BJ (cell line): Measurements from ENCODE around the gene PRDM10. TPM values are rescaled to one million over a fixed set of nuclear protein-coding genes. Genes with fewer than 3 reads are reported as not detected.

Experiments
- CTCF ChIA-PET: fragments of 350-600 bp; formaldehyde crosslinking; extraction: SDS; loops from one replicate; lab custom pipeline; 2021; ENCODE audit warnings: antibody characterized with exemption, inconsistent platforms; lab: Yijun Ruan, JAX
- POLR2A ChIA-PET: fragments of 300-600 bp; sonication (Branson Sonifier 250); formaldehyde crosslinking; extraction: SDS; loops from one replicate; lab custom pipeline; 2021; ENCODE audit warnings: antibody characterized with exemption; lab: Charles Lee
- DNase-seq: peaks from one replicate; pipeline ENCODE4 v3.0.0-alpha.2; 2011; ENCODE audit warnings: low read depth
- H3K27me3 ChIP-seq: 2 replicates; pipeline ENCODE4 v1.6.0; 2011; ENCODE audit warnings: low read length; ENCODE audit not compliant: control insufficient read depth, insufficient read depth
- H3K36me3 ChIP-seq: 2 replicates; pipeline ENCODE4 v1.5.1; 2011; ENCODE audit warnings: low read length; ENCODE audit not compliant: control insufficient read depth, insufficient read depth
- H3K4me3 ChIP-seq: 2 replicates; pipeline ENCODE4 v1.5.1; 2011; ENCODE audit warnings: low read depth, mild to moderate bottlenecking, control low read depth, low read length
- polyA plus RNA-seq: library from polyadenylated mRNA; depleted of rRNA; stranded (reverse); fragments of >200 nt; gene quantifications from 2 replicates; pipeline ENCODE4 v1.2.3, GENCODE V29; 2011
- TF ChIP-seq, protein P1 (sequence below): IDR thresholded peaks from 2 replicates; pipeline ENCODE4 v1.5.1; 2011; ENCODE audit warnings: low read depth, mild to moderate bottlenecking, control low read depth, inconsistent platforms, low read length, moderate library complexity; ENCODE audit not compliant: insufficient read depth

Gene PRDM10
- polyA plus RNA-seq, 1 experiment = 5.5 TPM

DNA sequence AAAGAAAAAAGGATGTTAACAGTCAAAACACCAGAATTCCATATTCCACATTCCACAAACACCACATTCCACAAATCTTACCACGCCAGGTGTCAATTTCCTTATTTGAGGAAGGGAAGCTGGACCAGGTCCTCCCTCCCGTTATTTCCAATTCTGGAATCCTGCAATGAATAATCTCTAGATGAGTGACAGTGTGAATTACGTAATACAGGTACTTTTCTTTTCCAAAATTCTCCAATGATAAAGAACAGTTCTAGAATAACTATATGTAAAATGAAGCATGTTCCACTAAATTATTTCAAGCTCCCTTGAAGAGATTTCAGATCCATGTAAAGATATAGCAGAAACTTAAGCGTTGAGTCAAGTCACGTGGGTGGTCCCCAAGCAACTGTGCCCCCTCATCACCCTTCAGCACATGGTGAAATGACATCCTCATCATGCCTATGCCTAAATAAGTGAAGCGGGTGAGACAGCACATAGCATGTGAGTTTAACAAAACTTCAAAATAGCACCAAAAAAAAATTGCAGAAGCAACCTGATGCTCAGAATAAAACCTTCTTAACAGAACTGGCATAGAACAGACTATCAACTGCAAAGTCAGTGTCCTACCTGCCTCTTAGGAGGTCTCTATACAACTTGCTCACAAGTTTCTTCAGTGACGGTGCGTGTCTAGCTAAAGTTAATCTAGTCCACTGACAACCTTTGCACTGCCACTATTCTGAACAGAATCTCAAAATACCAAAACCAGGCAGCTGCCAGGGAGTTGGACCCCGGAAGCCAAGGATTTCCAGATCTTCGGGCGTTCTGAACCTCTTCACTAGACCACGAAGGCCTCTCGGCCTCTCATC lies 108.1 kb downstream of the PRDM10 start:
- TF ChIP-seq, protein P1, sequence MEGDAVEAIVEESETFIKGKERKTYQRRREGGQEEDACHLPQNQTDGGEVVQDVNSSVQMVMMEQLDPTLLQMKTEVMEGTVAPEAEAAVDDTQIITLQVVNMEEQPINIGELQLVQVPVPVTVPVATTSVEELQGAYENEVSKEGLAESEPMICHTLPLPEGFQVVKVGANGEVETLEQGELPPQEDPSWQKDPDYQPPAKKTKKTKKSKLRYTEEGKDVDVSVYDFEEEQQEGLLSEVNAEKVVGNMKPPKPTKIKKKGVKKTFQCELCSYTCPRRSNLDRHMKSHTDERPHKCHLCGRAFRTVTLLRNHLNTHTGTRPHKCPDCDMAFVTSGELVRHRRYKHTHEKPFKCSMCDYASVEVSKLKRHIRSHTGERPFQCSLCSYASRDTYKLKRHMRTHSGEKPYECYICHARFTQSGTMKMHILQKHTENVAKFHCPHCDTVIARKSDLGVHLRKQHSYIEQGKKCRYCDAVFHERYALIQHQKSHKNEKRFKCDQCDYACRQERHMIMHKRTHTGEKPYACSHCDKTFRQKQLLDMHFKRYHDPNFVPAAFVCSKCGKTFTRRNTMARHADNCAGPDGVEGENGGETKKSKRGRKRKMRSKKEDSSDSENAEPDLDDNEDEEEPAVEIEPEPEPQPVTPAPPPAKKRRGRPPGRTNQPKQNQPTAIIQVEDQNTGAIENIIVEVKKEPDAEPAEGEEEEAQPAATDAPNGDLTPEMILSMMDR = no peak
- H3K36me3 ChIP-seq = peaks cover 3% of the 10 kb centered on the region; the same call in 1 of the 2 replicates
- no peak for DNase-seq
- ChIA-PET CTCF (interaction anchor here (0.7 to 1.5 kb wide), 4 partner anchors 13 to 238 kb away, joined by 3 to 5 read pairs (median 3); no protein-coding TSS in a partner anchor), POLR2A (no interaction called here)
- no peaks in the 10 kb centered on the region for H3K27me3 ChIP-seq
- peak overlapping the region; percentile 98 for H3K4me3 ChIP-seq

DNA sequence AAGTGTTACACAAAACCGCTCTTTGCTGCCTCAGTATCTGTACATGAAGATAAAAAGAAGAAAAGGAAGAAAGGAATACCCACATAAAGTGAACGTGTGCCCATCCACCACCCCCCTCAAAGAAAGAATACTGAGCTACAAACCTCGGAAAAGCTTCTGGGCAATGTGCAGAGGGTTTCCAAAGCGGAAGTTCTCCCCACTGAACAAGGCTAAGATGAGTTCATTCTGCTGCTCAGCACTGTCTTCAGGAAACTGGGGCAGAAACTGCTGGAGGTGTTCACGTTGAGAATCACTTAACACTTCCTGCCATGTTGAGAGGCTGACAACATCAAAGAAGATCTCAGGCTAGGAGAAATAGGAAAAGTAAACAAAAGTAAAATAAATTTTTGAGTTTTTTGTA lies 114.2 kb downstream of the PRDM10 start:
- peaks cover 17% of the 10 kb centered on the region for H3K36me3 ChIP-seq
- TF ChIP-seq, protein P1 = no peak
- POLR2A ChIA-PET = no interaction called here
- no peaks in the 10 kb centered on the region for H3K27me3 ChIP-seq
- CTCF ChIA-PET = interaction anchor here (1.1 to 1.6 kb wide), 2 partner anchors 10 to 14 kb away, joined by 4 to 6 read pairs; no protein-coding TSS in a partner anchor
- DNase-seq = no peak
- H3K4me3 ChIP-seq = no peak overlapping the region

DNA sequence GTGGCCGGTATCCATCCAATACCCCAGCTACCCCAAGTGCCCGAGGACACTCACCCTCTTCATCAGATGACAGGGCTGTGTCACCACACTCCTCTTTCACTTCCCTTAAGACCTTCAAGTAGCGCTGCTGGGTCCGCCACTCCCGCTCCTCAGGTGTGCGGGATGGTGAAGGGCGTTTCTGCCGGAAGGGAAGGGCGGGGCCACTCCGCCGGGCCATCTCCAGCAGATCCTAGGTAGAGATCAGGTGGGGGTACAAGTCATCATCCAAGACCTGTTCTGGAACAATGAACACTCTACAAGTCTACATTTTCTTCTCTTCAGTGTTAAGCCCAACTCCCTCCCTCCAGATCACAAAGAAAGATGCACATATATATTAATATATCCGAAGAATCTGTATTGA lies 117.3 kb downstream of the PRDM10 start:
- CTCF ChIA-PET = interaction anchor here (1.1 kb wide), 1 partner anchor 11 kb away, joined by 3 read pairs; no protein-coding TSS in a partner anchor
- no peak for DNase-seq
- H3K27me3 ChIP-seq = no peaks in the 10 kb centered on the region
- TF ChIP-seq, protein P1 = no peak
- peaks cover 16% of the 10 kb centered on the region for H3K36me3 ChIP-seq
- POLR2A ChIA-PET = no interaction called here
- H3K4me3 ChIP-seq = no peak overlapping the region

DNA sequence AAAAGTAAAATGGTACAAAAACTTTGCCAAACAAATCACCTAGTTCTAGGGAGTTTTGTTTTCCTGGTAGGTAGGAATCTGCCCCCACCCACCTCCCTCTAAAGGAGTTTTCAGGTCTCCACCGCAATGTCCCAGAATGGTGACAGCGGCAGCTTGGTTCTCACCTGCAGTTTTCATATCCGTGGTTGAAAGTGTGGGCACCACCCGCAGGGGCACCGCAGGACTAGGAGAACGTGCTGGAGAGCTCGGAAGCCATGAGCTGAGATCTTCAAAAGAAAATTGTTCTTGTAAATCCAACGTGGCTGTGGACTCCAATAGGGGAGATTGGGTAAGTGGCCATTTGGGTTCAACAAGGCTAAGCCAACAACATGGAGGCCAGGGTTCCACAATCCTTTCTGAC lies 118.1 kb downstream of the PRDM10 start:
- H3K36me3 ChIP-seq = peaks cover 16% of the 10 kb centered on the region
- TF ChIP-seq, protein P1 = no peak
- DNase-seq = no peak
- H3K27me3 ChIP-seq = no peaks in the 10 kb centered on the region
- POLR2A ChIA-PET = no interaction called here
- no peak overlapping the region for H3K4me3 ChIP-seq
- CTCF ChIA-PET = interaction anchor here (0.7 to 1.1 kb wide), 2 partner anchors 10 to 101 kb away, joined by 3 read pairs; no protein-coding TSS in a partner anchor

DNA sequence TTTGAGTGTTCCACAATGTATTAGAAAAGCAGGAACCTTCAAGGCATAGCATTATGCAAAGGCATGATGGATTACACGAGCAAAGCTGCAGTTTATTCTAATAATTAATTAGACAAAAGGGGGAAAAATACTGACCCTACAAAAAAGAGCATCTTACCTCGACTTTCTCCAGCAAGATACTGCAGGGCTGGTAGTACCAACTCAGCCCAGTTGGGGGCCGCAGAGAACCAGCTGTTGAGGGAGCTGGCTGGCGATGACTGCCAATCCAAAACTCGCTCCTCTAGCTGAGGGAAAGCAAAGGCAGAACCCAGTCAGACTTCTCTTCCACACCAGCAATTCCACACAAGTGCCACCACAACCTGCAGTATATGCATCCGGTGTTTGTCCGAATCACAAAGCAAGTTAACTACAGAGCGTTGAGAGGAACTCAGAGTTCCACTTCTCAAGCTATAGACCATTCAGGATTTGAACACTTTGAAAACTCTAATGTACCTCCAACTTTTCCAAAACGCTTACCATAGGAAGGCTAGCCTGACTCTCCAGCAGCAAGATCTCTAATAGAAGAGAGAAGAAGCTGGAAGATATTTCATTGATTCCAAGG lies 121.0 kb downstream of the PRDM10 start:
- no peak overlapping the region for H3K4me3 ChIP-seq
- peaks cover 24% of the 10 kb centered on the region for H3K36me3 ChIP-seq
- ChIA-PET CTCF (interaction anchor here (0.6 to 2.1 kb wide), 11 partner anchors 9 to 250 kb away, joined by 3 to 9 read pairs (median 3); no protein-coding TSS in a partner anchor), POLR2A (no interaction called here)
- TF ChIP-seq, protein P1 = peak; percentile 66
- DNase-seq = no peak
- no peaks in the 10 kb centered on the region for H3K27me3 ChIP-seq
